Measurements from ENCODE around the gene KRTAP10-9.

Gene KRTAP10-9

DNA sequence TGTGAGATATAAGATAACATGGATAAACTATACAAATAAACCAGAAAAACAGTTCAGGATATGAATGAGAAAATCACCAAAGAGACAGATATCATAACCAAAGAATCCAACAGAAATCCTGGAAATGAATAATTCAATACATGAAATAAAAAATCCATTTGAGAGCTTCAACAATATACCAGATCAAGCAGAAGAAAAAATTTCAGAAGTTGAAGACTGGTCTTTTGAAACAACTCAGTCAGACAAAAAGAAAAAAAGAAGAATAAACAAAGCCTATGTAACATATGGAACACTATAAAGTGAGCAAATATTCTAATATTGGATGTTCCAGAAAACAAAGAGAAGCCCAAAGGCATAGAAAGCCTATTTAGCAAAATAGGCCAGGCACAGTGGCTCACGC, 45.0 kb downstream of the KRTAP10-9 start:
- DNase-seq: no peak
- no peaks in the 10 kb centered on the region for H3K36me3 ChIP-seq (ENCODE audit: control insufficient read depth in 1 of 2, insufficient read depth in 2 of 2, low read depth in 1 of 2, low read length in 2 of 2)
- no peak overlapping the region for H2BK12ac ChIP-seq (ENCODE audit: low read length in 2 of 2)
- 64% methylated on average over 1 of the region's 1 CpG for WGBS
- H3K4me1 ChIP-seq (ENCODE audit: control insufficient read depth, insufficient read depth, low read depth, low read length): no peaks in the 10 kb centered on the region
- H3K18ac ChIP-seq (ENCODE audit: low read depth in 1 of 2, low read length in 2 of 2): no peak overlapping the region
- no peaks in the 10 kb centered on the region for H3K79me1 ChIP-seq (replicated peaks; ENCODE audit: low read length, poor library complexity, severe bottlenecking)
- no peak overlapping the region for H3K9ac ChIP-seq (ENCODE audit: low read length)
- H2AFZ ChIP-seq (ENCODE audit: low read depth, low read length): no peak overlapping the region
- H2BK15ac ChIP-seq (ENCODE audit: low read depth, poor library complexity, severe bottlenecking): no peak overlapping the region
- no peak overlapping the region for H3K14ac ChIP-seq (ENCODE audit: low read length in 2 of 2)
- no peak overlapping the region for H3K23ac ChIP-seq (ENCODE audit: low read length in 2 of 2)
- no peak overlapping the region for H2BK120ac ChIP-seq (ENCODE audit: low read depth, low read length)
- no peak overlapping the region for H3K4me3 ChIP-seq (ENCODE audit: insufficient read depth in 1 of 2, low read depth in 1 of 2, low read length in 2 of 2)
- H4K91ac ChIP-seq (ENCODE audit: low read length): no peak overlapping the region
- no peak overlapping the region for H4K8ac ChIP-seq (ENCODE audit: low read length)
- no peak overlapping the region for H3K27ac ChIP-seq (ENCODE audit: low read length, poor library complexity, severe bottlenecking)
- no peak overlapping the region for H2BK5ac ChIP-seq (ENCODE audit: low read depth, low read length, poor library complexity, severe bottlenecking)
- H3K4me2 ChIP-seq (ENCODE audit: low read length, poor library complexity, severe bottlenecking): no peak overlapping the region
- H3K9me3 ChIP-seq (ENCODE audit: control insufficient read depth, low read length): peaks cover 41% of the 10 kb centered on the region
- peaks cover 2 to 5% of the 10 kb centered on the region in 2 experiments for H3K27me3 ChIP-seq (ENCODE audit: control insufficient read depth in 1 of 2, insufficient read depth in 1 of 2, low read length in 2 of 2)
- H3K4ac ChIP-seq (ENCODE audit: low read depth in 1 of 2, low read length in 2 of 2): no peak overlapping the region
- H2AK5ac ChIP-seq (ENCODE audit: low read length, severe bottlenecking): no peak overlapping the region

DNA sequence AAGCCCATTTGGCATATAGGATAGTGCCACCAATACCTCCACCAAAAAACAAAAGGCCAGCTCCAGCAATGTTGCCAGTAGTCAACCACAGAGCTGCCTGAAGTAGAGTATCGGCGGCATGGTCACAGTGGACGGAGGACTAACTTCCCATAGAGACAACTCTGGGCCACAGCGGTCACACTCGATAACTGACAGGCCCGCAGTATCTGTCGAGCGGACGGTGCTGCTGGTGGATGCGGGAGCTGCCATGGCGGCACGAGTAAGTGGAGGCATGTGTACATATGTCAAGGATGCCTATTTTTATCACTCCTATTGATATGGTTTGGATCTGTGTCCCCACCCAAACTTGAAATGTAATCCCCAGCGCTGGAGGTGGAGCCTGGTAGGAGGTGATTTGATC, 51.0 kb downstream of the KRTAP10-9 start:
- no peak overlapping the region for H4K8ac ChIP-seq (ENCODE audit: low read length)
- H2BK15ac ChIP-seq (ENCODE audit: low read depth, poor library complexity, severe bottlenecking): no peak overlapping the region
- H3K9ac ChIP-seq (ENCODE audit: low read length): no peak overlapping the region
- no peak overlapping the region for H3K14ac ChIP-seq (ENCODE audit: low read length in 2 of 2)
- H3K36me3 ChIP-seq (ENCODE audit: control insufficient read depth in 1 of 2, insufficient read depth in 2 of 2, low read depth in 1 of 2, low read length in 2 of 2): no peaks in the 10 kb centered on the region
- peaks cover 17 to 20% of the 10 kb centered on the region in 2 experiments for H3K27me3 ChIP-seq (ENCODE audit: control insufficient read depth in 1 of 2, insufficient read depth in 1 of 2, low read length in 2 of 2)
- H3K4ac ChIP-seq (ENCODE audit: low read depth in 1 of 2, low read length in 2 of 2): no peak overlapping the region
- H3K23ac ChIP-seq (ENCODE audit: low read length in 2 of 2): no peak overlapping the region
- WGBS: 87% methylated on average over 11 of the region's 13 CpGs
- no peak overlapping the region for H4K91ac ChIP-seq (ENCODE audit: low read length)
- no peak for DNase-seq
- no peak overlapping the region for H3K18ac ChIP-seq (ENCODE audit: low read depth in 1 of 2, low read length in 2 of 2)
- H3K4me2 ChIP-seq (ENCODE audit: low read length, poor library complexity, severe bottlenecking): no peak overlapping the region
- no peak overlapping the region for H2BK5ac ChIP-seq (ENCODE audit: low read depth, low read length, poor library complexity, severe bottlenecking)
- no peak overlapping the region for H2AFZ ChIP-seq (ENCODE audit: low read depth, low read length)
- H2BK12ac ChIP-seq (ENCODE audit: low read length in 2 of 2): no peak overlapping the region
- H3K4me1 ChIP-seq (ENCODE audit: control insufficient read depth, insufficient read depth, low read depth, low read length): no peaks in the 10 kb centered on the region
- peaks cover 4% of the 10 kb centered on the region for H3K9me3 ChIP-seq (ENCODE audit: control insufficient read depth, low read length)
- H3K4me3 ChIP-seq (ENCODE audit: insufficient read depth in 1 of 2, low read depth in 1 of 2, low read length in 2 of 2): no peak overlapping the region
- no peak overlapping the region for H2AK5ac ChIP-seq (ENCODE audit: low read length, severe bottlenecking)
- H3K79me1 ChIP-seq (replicated peaks; ENCODE audit: low read length, poor library complexity, severe bottlenecking): no peaks in the 10 kb centered on the region
- H3K27ac ChIP-seq (ENCODE audit: low read length, poor library complexity, severe bottlenecking): no peak overlapping the region
- no peak overlapping the region for H2BK120ac ChIP-seq (ENCODE audit: low read depth, low read length)

All from mesenchymal stem cell (in vitro differentiated cells and primary cell).